ENCODE results near the gene CPEB4. TPM values are rescaled to one million over a fixed set of nuclear protein-coding genes. Genes with fewer than 3 reads are reported as not detected.

Gene CPEB4
- total and polyA plus RNA-seq, 12 donors = 34.4 to 381 (median 149) TPM

- Histone ChIP-seq H3K4me1 (replicated peaks in 1 of 2) (peaks cover 0 to 4% of the 10 kb centered on the region in 2 donors), H3K27ac (peak overlapping the region in 4 of 5 donors; percentile 7 to 84 (median 55)), H3K27me3 (no peaks in the 10 kb centered on the region), H3K4me3 (no peak overlapping the region), H3K36me3 (replicated peaks in 1 of 2) (no peaks in the 10 kb centered on the region), H3K9me3 (replicated peaks in 1 of 3) (no peaks in the 10 kb centered on the region)
- peak in 1 of 2 donors; percentile 19 for TF ChIP-seq POLR2A (IDR thresholded peaks at IDR 0.05)
- TF ChIP-seq CTCF (IDR thresholded peaks at IDR 0.05) = no peak
- intact Hi-C loops (cut with DNase I) = no loop called here
- DNase-seq = peak in 2 of 7 donors; percentile 49 to 74
- WGBS, 4 donors = 66 to 79% (median 69%) methylated on average over 15 of the region's 15 CpGs
Observed at GRCh38 chr5:173866243-173866857, 21.8 kb upstream of the CPEB4 start.

DNA sequence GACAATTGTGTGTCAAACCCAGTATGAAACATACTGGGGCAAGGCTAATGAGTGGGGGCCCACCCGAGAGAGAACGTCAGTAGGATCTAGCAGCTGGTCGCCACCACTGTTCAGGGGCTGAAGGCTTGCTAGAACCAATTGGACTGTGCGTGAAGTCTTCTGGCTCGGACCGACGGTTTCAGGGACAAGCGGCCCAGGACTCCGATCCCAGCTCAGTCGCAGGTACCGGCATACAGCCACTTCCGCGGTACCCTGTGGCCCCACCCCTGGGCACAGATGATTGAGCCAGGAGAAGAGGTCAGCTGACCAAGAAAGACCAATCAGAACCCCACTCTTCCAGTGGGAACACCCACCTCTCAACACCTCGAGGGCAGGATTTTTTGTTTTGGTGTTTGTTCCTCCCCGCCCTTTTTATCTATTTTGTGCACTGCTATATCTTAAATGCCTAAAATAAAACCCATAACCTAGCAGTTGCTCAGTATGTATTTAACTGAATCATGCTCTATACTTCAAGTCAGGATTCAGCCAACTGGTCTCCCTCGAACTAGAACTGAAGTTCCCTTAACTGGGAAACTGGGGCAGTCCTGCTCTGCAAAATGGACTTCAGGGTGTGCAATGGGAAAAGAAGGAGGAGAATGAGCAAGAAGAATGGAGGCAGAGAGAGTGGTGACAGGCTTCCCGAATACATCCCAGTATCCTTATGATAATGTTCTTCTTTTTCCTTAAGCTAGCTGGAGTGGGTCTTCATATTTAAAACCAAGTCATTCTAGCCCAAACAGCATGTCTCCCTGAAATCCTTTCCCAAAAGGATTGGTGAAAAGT, 21.1 kb upstream of the CPEB4 start:
- Histone ChIP-seq H3K4me1 (replicated peaks in 1 of 2) (peaks cover 0 to 4% of the 10 kb centered on the region in 2 donors), H3K27ac (peak overlapping the region in 3 of 5 donors; percentile 44 to 84 (median 66)), H3K9me3 (replicated peaks in 1 of 3) (no peaks in the 10 kb centered on the region), H3K36me3 (replicated peaks in 1 of 2) (no peaks in the 10 kb centered on the region), H3K27me3 (no peaks in the 10 kb centered on the region), H3K4me3 (no peak overlapping the region)
- peak in 1 of 7 donors; percentile 49 for DNase-seq
- WGBS, 4 donors = 93 to 97% (median 96%) methylated on average over 16 to 17 of the region's 17 CpGs
- TF ChIP-seq CTCF (IDR thresholded peaks at IDR 0.05) (no peak), POLR2A (IDR thresholded peaks at IDR 0.05) (no peak)
- intact Hi-C loops (cut with DNase I) = no loop called here

DNA sequence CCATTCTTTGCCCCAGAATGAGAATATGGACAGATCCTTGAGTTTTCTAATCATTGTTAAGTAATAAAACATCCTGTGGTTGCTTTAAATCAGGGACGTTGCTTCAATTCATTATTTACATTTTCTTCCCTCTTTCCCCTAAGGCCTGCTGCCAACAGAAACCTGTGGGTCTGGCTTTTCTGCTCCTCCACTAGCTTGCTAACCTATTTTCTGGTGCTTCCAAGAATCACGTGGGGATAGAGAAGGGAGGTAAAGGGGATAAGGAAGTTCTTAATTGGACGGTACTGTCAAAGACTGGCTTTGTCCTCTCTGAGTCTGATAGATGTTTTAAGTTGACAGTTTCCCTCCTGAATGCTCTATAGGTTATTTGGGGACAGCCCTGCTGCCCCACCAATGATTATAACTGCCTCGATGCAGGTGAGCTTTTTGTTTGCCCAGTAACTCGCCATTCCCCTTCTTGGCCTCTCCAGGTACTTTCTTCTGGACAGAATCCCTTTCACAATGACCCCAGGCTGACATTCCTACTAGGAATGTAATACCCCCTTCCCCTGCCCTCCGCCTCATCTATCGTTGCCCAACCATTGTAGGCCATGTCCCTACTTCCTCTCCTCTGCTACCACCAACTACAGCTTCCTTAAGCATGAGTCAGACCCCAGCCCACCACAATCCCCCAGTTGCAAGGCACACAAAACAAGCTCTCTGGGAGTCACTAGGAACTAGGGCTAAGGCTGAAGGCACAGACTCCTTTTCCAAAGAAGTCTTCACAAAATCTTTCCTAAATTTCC, 19.9 kb upstream of the CPEB4 start:
- Histone ChIP-seq H3K4me3 (no peak overlapping the region), H3K4me1 (replicated peaks in 1 of 2) (peaks cover 0 to 4% of the 10 kb centered on the region in 2 donors), H3K36me3 (replicated peaks in 1 of 2) (no peaks in the 10 kb centered on the region), H3K27ac (no peak overlapping the region), H3K27me3 (no peaks in the 10 kb centered on the region), H3K9me3 (replicated peaks in 1 of 3) (no peaks in the 10 kb centered on the region)
- intact Hi-C loops (cut with DNase I) = no loop called here
- WGBS, 4 donors = 76 to 85% (median 79%) methylated on average over 7 of the region's 7 CpGs
- DNase-seq = peak in 1 of 7 donors; percentile 49
- no peak for TF ChIP-seq POLR2A (IDR thresholded peaks at IDR 0.05)
- TF ChIP-seq CTCF (IDR thresholded peaks at IDR 0.05) = no peak

DNA sequence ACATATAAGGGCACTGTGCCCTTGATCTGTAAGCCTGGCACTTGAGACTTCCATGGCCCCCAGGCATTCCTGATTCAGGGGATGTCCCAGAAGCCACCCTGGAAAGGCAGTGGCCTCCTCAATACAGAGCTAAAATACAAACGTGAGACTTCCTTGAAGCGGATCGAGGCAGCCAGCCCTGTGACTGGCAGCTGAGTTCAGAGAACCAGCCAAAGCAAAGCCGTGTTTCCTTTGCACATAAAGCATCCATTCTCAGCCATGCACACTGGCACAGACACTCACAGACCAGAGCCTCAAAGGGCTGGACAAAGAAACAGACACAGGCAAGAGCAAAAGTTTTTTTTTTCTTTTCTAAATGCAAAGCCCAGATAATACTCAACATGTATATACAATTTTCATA, 18.8 kb upstream of the CPEB4 start:
- peaks cover 0 to 4% of the 10 kb centered on the region in 2 donors for H3K4me1 ChIP-seq (replicated peaks in 1 of 2)
- H3K27ac ChIP-seq = no peak overlapping the region
- WGBS, 4 donors = 41 to 71% (median 68%) methylated on average over 3 to 4 of the region's 4 CpGs
- intact Hi-C loops (cut with DNase I) = no loop called here
- no peak for TF ChIP-seq POLR2A (IDR thresholded peaks at IDR 0.05)
- TF ChIP-seq CTCF (IDR thresholded peaks at IDR 0.05) = no peak
- H3K27me3 ChIP-seq = no peaks in the 10 kb centered on the region
- H3K4me3 ChIP-seq = no peak overlapping the region
- peak in 1 of 7 donors; percentile 53 for DNase-seq
- H3K9me3 ChIP-seq (replicated peaks in 1 of 3) = no peaks in the 10 kb centered on the region
- no peaks in the 10 kb centered on the region for H3K36me3 ChIP-seq (replicated peaks in 1 of 2)

All from adrenal gland (tissue), 12 donors.